Measurements from ENCODE around the gene ABTB2.

GRCh38 chr11:34154059-34154875 lies 203.5 kb downstream of the ABTB2 start:
- TF ChIP-seq SIN3A (IDR thresholded peaks at IDR 0.05; ENCODE audit: borderline replicate concordance, insufficient read depth, low read length), result no peak
- TF ChIP-seq REST (IDR thresholded peaks at IDR 0.05; ENCODE audit: insufficient read depth in 1 of 2, low read depth in 2 of 2, low read length in 2 of 2), result no peak

Measured in PFSK-1 (cell line).